ENCODE data around the gene CACNA2D3.
A peak's percentile ranks its signal among the peaks of the same experiment; 100 is the strongest.
"Not testable (repeated sequence)": the region's sequence is repeated elsewhere in the genome, so short reads cannot be mapped to it uniquely, and the experiment has no call there.

CACNA2D3 gene

DNA sequence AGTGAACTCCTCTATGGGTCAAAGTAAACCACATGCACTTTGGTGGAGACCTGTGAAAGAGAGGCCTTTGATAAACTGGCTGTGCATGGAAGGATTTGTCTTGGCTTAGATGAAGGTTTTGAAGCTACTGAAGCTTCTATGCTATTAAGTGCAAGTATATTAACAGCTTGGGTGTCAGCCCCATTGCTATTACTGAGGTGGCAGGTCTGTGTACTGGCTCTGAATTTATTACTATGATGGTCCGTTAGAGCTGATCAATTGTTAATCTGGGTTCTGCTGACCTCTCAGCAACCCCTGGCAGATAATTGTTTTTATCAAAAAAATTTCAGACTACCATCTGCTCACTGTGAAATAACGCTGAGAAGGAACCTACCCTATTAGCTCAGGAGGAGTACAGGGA lies 268.2 kb downstream of the CACNA2D3 start:
- no peak for DNase-seq

DNA sequence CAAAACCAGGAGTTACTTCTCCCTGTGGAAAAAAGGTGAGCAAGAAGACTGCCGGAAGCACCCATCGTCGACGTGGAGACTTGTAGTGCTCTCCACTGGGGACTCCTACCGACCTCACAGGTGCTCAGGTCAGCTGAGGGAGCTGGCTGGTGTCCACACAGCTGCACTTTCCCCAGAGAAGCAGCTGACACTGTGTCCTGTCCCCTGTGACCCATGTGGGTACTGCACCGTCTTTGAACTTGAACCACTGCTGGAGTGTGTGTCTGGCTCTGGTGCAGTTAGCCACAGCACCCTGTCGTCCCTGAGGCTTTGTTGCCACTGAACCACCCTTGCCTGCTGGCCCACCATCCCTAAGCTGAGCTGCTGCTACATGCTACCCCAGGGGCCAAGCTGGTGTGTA lies 270.8 kb downstream of the CACNA2D3 start:
- DNase-seq, result no peak

DNA sequence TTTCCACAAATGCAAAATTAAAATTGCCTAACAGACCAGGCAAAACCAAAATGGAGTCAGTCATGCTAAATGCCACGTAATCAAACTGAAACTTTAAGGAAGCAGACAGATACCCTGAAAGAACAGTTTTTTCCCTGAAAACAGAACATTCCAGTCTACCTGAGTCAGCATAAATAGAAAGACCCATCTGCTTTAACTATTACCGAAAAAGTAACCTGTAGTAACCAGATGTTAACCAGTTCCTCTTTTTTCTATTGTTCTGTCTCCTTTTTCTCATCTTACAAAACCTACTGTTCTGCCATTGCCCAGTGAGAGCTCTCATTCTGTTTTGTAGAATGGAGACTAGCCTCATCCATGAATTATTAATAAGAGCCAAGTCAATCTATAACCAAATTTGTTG lies 286.0 kb downstream of the CACNA2D3 start:
- no peak for DNase-seq

- DNase-seq, result no peak
Observed at GRCh38 chr3:54421943-54422342, 299.6 kb downstream of the CACNA2D3 start.

DNA sequence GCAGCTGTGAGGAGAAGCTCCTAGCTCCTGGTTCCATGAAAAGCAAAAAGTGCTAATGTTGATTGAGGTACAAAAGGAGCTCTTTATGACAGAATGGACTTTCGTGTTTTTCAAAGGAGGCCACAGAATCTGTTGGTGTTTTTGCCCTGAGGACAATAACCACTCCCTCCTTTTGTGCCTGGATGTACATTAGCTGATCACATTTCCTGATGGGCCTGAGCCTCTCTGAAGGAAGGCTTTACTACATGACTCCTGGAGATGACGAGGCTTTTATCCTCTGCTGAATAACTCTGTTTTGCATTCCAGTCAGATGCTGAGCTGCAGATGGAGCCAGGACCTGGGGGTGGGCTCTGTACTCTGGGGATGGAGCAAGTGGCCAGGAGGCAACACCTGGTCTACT lies 301.9 kb downstream of the CACNA2D3 start:
- DNase-seq, result no peak

- DNase-seq, result no peak
Observed at GRCh38 chr3:54426381-54426780, 304.0 kb downstream of the CACNA2D3 start.

- no peak for DNase-seq
Observed at GRCh38 chr3:54427501-54427900, 305.1 kb downstream of the CACNA2D3 start.

GRCh38 chr3:54427941-54428871 lies 305.9 kb downstream of the CACNA2D3 start:
- peak; percentile 58 for DNase-seq

GRCh38 chr3:54432975-54433374 lies 310.6 kb downstream of the CACNA2D3 start:
- no peak for DNase-seq

DNA sequence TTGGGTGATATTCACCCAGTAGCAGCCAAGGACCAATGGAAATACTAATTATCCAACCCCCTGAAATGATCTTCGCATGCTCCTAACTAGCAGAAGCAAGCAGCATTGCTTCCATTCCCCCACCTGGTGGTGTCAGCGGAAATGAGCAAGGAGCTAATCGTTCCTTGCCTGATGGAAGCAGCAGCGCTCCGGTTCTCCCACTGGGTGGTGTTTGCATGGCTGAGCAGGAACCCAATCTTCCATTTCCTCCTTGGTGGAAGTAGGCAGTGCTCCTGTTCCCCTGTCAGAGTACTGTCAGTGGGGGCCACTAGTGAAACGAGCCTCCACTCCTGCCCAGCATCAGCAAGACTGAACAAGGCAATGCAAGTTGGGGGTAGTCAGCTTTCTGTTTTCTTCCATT lies 311.5 kb downstream of the CACNA2D3 start:
- no peak for DNase-seq

- DNase-seq, result no peak
Observed at GRCh38 chr3:54434756-54435155, 312.4 kb downstream of the CACNA2D3 start.

- no peak for DNase-seq
Observed at GRCh38 chr3:54437271-54437670, 314.9 kb downstream of the CACNA2D3 start.

DNA sequence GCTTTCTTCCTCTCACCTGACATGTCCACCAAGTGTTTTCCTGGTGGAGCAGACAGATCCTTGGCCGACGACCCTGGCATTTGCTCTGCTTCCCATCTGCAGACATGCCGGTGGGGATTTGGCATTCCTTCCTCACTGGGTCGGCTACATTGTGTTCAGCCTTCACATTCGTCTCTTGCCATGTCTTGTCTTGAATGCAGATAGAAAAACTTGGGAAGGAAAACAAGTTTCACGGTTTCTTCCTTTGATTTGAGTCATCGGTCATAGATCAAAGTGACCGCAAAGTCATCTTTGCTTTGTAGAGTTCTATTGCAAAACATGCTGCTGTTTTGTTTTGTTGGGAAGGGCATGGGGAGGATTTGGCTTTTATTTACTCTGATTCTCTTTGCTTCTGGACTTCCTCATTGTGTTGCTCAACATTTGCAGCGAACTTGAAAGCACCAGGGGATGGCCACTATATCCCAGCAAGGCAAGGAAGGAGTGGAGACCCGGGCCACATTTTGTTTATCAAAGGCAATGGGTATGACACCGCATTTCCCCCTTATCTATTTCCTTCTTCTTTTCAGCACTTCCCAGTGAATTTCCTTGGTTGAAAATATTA lies 321.3 kb downstream of the CACNA2D3 start:
- DNase-seq, result no peak

- no peak for DNase-seq
Observed at GRCh38 chr3:54445630-54446029, 323.3 kb downstream of the CACNA2D3 start.

GRCh38 chr3:54447427-54447826 lies 325.1 kb downstream of the CACNA2D3 start:
- no peak for DNase-seq

GRCh38 chr3:54454806-54455205 lies 332.5 kb downstream of the CACNA2D3 start:
- no peak for DNase-seq

GRCh38 chr3:54458357-54458756 lies 336.0 kb downstream of the CACNA2D3 start:
- no peak for DNase-seq

DNA sequence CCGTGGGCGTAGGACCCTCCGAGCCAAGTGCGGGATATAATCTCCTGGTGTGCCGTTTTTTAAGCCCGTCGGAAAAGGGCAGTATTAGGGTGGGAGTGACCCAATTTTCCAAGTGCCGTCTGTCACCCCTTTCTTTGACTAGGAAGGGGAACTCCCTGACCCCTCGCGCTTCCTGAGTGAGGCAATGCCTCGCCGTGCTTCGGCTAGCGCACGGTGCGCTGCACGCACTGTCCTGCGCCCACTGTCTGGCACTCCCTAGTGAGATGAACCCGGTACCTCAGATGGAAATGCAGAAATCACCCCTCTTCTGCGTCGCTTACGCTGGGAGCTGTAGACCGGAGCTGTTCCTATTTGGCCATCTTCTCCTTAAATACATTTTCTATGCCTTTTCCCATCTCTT lies 342.2 kb downstream of the CACNA2D3 start:
- DNase-seq, result not testable (repeated sequence)

DNA sequence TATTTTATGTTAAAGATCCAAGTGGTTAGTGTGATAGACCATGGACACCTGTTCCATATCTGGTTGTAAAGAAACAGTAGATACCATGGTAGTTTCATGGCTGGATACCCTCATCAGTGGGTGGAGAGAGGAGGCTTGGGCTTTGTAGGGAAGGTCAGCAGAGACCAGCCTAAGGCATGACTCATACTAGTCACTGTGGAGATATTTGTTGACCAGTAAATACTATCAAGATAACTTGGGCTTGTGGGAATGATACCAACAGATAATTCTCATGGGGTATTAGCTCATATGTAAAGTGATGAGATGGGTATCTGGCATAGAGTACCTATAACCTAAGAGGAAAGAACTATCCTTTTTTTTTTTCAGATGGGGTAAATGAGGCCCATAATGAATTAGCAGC lies 354.5 kb downstream of the CACNA2D3 start:
- no peak for DNase-seq

DNA sequence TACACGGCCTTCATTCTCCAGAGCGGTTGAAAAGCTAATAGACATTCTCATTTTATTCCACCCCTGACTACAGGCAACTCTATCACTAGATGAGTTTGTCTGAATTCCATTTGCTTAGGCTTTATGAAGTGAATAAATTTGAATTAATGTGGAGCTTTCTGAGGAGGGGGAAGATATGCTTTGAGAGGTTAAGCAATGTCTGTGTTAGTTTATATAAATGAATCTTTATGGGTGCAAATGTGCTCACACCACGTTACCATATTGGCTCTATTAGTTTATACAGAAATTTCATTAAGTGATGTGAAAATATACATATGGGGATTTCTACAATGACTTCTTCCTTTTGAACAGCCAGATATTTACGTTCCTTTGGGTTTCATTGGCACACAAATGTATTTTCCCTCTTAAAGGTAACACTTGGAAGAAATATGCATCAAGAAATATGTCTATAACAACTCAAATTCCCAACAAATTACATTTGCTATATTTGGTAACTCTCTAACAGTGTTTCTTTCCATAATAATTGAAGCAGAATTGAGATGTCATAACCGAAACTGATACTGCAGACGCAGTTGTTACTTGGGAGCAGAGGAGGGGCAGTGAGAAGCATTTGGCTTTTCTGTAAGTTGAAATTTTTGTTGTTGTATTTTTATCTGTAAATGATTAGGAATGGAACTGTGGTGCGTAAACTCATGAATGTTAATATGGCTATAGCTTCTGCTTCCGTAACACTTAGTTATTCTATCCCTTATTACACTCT lies 359.4 kb downstream of the CACNA2D3 start:
- no peak for DNase-seq

- no peak for DNase-seq
Observed at GRCh38 chr3:54484334-54484733, 362.0 kb downstream of the CACNA2D3 start.

DNA sequence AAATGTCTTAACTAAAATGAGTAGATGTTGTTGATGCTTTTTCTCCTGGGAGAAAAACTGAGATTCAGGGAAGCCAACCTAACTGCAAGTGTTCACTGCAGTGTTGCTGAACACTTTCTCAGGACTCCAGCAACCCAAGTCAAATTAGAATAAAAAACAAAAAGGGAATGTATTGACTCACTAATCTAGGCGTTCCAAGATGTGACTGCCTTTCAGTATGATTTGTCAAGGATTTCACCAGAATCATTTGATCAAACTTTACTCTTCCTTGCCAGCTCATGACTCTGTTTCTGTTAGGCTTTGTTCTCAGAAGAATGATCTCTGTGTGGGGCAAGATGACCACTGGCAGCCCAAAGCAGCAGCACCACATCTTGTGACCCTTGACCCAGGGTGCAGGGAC lies 364.0 kb downstream of the CACNA2D3 start:
- DNase-seq, result no peak

DNA sequence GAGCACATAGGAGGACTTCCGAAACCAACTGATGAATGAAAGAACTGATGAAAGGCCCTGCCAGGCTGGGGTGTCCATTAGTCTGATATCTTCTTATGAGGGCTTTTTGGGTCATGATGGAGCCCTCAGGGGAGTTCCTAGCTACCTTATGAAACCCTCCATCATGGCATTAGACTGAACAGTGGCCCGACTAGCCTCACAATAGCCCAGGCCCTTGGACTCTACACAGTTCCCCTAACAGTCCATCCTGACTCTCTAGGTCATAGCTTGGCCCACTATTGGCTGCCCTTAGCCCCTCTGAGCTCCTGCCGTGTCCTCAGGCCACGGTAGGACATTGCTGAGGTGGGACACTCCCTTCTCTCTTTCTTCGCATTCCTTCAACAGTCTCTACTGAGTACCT lies 365.9 kb downstream of the CACNA2D3 start:
- DNase-seq, result no peak

DNA sequence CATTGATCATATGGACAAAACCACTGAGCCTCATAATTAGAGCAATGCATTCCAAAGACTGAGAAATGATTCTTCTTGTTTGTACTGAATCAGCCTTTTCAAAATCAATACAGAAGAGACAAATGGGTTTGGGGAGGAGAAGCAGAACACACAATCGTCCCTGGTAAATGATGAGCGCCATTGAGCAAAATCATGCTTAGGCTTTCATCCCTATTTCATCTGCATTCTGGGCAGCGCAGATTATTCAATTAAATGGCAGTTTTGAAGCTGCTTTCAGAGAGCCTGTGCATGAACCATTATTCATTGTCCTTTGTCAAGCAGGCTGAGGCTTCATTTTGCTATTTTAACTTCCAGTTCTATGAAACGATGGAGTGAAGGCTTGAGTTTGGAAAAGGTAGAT lies 371.9 kb downstream of the CACNA2D3 start:
- DNase-seq, result no peak
